Heart right ventricle (tissue), 16 donors: Measurements from ENCODE around the gene CYRIA. TPM values are rescaled to one million over a fixed set of nuclear protein-coding genes. Genes with fewer than 3 reads are reported as not detected.

Experiments
- ATAC-seq, 8 donors: fragments of 200-7000 bp; cut with Tn5 transposase; one replicate each; pipeline ENCODE4 v1.9.1; 2020; ENCODE audit warnings: mild to moderate bottlenecking in 8 of 8, moderate library complexity in 8 of 8, moderate number of reproducible peaks in 1 of 8
- DNase-seq, 2 donors: peaks; one replicate each; pipeline ENCODE4 v3.0.0-alpha.2; 2020
- H3K27ac ChIP-seq, 10 donors: fragments of 200-600 bp; sonication (generic) in 2 of 10; one replicate each; pipeline versions ENCODE4 v1.5.0 to v1.8.0; 2020 to 2022; ENCODE audit warnings: mild to moderate bottlenecking in 3 of 10
- H3K27me3 ChIP-seq, 7 donors: fragments of 200-600 bp; one replicate each; pipeline ENCODE4 v1.8.0; 2021 to 2022; ENCODE audit warnings: mild to moderate bottlenecking in 2 of 7
- H3K36me3 ChIP-seq, 9 donors: fragments of 200-600 bp; sonication (generic) in 1 of 9; one replicate each; pipeline versions ENCODE4 v1.5.0 to v1.8.0; 2020 to 2022; ENCODE audit warnings: mild to moderate bottlenecking in 2 of 9
- H3K4me1 ChIP-seq, 9 donors: fragments of 200-600 bp; sonication (generic) in 1 of 9; one replicate each; pipeline versions ENCODE4 v1.5.0 to v1.8.0; 2020 to 2022; ENCODE audit warnings: mild to moderate bottlenecking in 4 of 9
- H3K4me3 ChIP-seq, 10 donors: fragments of 200-600 bp; sonication (generic) in 2 of 10; one replicate each; pipeline versions ENCODE4 v1.5.0 to v1.8.0; 2020 to 2022; ENCODE audit warnings: mild to moderate bottlenecking in 7 of 10, moderate library complexity in 2 of 10
- H3K9me3 ChIP-seq, 11 donors: fragments of 200-600 bp in 10 of 11; sonication (generic) in 2 of 11; one replicate each; pipeline versions ENCODE4 v1.5.0 to v1.8.0; 2013 to 2022; ENCODE audit warnings: mild to moderate bottlenecking in 2 of 11, control low read depth in 1 of 11, moderate library complexity in 1 of 11
- CTCF ChIP-seq, 9 donors: fragments of 200-600 bp; sonication (generic) in 2 of 9; IDR thresholded peaks; one replicate each; pipeline versions ENCODE4 v1.5.0 to v1.8.0; 2021 to 2022; ENCODE audit warnings: antibody characterized with exemption in 9 of 9, mild to moderate bottlenecking in 5 of 9, moderate library complexity in 1 of 9
- WGBS, 2 donors: extraction: QIAGEN DNeasy Blood & Tissue Kit; methylation state at CpG; one replicate each; pipeline ENCODE4 v1.1.7; 2013; ENCODE audit warnings: inconsistent platforms in 1 of 2; 5-methylcytosine and 5-hydroxymethylcytosine counted together
- intact Hi-C, 10 donors: fragments of 100-400 bp; cut with DNase I; formaldehyde crosslinking; loops; one replicate each; pipeline versions ENCODE4 v1.11.1 to v1.14.2; 2022
- polyA plus RNA-seq, 2 donors: library from polyadenylated mRNA; stranded (reverse); fragments of 200-250 nt; gene quantifications; one replicate each; pipeline ENCODE4 v1.2.3, GENCODE V29; 2013
- total RNA-seq, 10 donors: library from RNA; stranded (reverse); fragmentation: NEBNext Ultra II Directional in 3 of 10; extraction: Animal tissue kit (Norgen Biotek cat#: 25700) in 3 of 10; gene quantifications; one replicate each; pipeline versions ENCODE4 v1.2.1 to v1.2.4, GENCODE V29; 2021 to 2023
- donor health status: Arrhythmogenic right ventricular cardiomyopathy.
- donor health status: ischemic (EF 13 %, LVEDD 7.1; RV severe dilation, severe dysfunction).
- donor health status: healthy with polysubstance abuse.
- donor health status: DM: no; HTN: yes; CAD: no.
- donor health status: DM: no; HTN: no; CAD: no.
- donor health status: ischemic (EF 25% LVEDD 6.9; RV normal size, moderate dysfunction).
- donor health status: ischemic (EF 25% LVEDD 5.7; RV mildly dilated, moderate dysfunction).
- donor health status: healthy.
- donor health status: DM: yes; HTN: yes; CAD: no.
- donor health status: Ischemic cardiomyopathy.
- donor health status: ischemic (EF 35%, LVEDD 5.7; RV mildly dilated, moderate dysfunction).
- donor health status: nonischemic (EF 11% LVEDD 7.7; RV severe dilation, severe dysfunction).
- donor health status: DM: yes; HTN: yes; CAD: no.
- donor health status: PGD.
- donor health status: ischemic (EF 29% LVEDD 5.4; RV normal size, mild dysfunction).
- donor health status: nonischemic (EF 23%, LVEDD 6.1; RV moderate dilation, normal function).

The CYRIA gene
- total and polyA plus RNA-seq, 12 donors = 1.2 to 10.6 (median 3.1) TPM

- peak in 2 of 8 donors; percentile 39 to 40 for ATAC-seq
- intact Hi-C loops = no loop called here
- peak in 1 of 9 donors; percentile 7 for TF ChIP-seq CTCF (IDR thresholded peaks at IDR 0.05)
- no peaks in the 10 kb centered on the region for H3K27me3 ChIP-seq
- 57 to 64% methylated on average over 15 of the region's 15 CpGs for WGBS, 2 donors
- no peak for DNase-seq
- no peak overlapping the region for H3K4me3 ChIP-seq
- peak overlapping the region in 1 of 10 donors; percentile 36 for H3K27ac ChIP-seq
- peaks cover 0 to 26% (median 0%) of the 10 kb centered on the region in 9 donors for H3K36me3 ChIP-seq
- no peaks in the 10 kb centered on the region for H3K9me3 ChIP-seq
- peaks cover 3 to 61% (median 21%) of the 10 kb centered on the region in 9 donors for H3K4me1 ChIP-seq
Observed at GRCh38 chr2:16635791-16636699, 29.6 kb downstream of the CYRIA start.

GRCh38 chr2:16633621-16634430 lies 31.8 kb downstream of the CYRIA start:
- TF ChIP-seq CTCF (IDR thresholded peaks at IDR 0.05) = no peak
- H3K27me3 ChIP-seq = no peaks in the 10 kb centered on the region
- intact Hi-C loops = no loop called here
- H3K4me1 ChIP-seq = peaks cover 0 to 62% (median 19%) of the 10 kb centered on the region in 9 donors
- ATAC-seq = peak in 1 of 8 donors; percentile 46
- WGBS, 2 donors = 68% methylated on average over 7 of the region's 7 CpGs
- peaks cover 0 to 16% (median 0%) of the 10 kb centered on the region in 9 donors for H3K36me3 ChIP-seq
- DNase-seq = no peak
- peak overlapping the region in 1 of 10 donors; percentile 1 for H3K27ac ChIP-seq
- no peaks in the 10 kb centered on the region for H3K9me3 ChIP-seq
- H3K4me3 ChIP-seq = no peak overlapping the region

GRCh38 chr2:16632598-16632997 lies 33.0 kb downstream of the CYRIA start:
- Histone ChIP-seq H3K27ac (no peak overlapping the region), H3K27me3 (no peaks in the 10 kb centered on the region), H3K4me1 (peaks cover 0 to 70% (median 20%) of the 10 kb centered on the region in 9 donors), H3K36me3 (peaks cover 0 to 6% (median 0%) of the 10 kb centered on the region in 9 donors), H3K9me3 (no peaks in the 10 kb centered on the region), H3K4me3 (no peak overlapping the region)
- whole genome bisulfite sequencing, 2 donors = 82 to 84% methylated on average over 7 of the region's 7 CpGs
- ATAC-seq (no peak), DNase-seq (no peak)
- no peak for TF ChIP-seq CTCF (IDR thresholded peaks at IDR 0.05)
- intact Hi-C loops = no loop called here

- intact Hi-C loops = no loop called here
- 85 to 87% methylated on average over 3 of the region's 3 CpGs for WGBS, 2 donors
- ATAC-seq (no peak), DNase-seq (no peak)
- H3K9me3 ChIP-seq = no peaks in the 10 kb centered on the region
- no peaks in the 10 kb centered on the region for H3K36me3 ChIP-seq
- TF ChIP-seq CTCF (IDR thresholded peaks at IDR 0.05) = peak in 1 of 9 donors; percentile 32
- no peak overlapping the region for H3K4me3 ChIP-seq
- peak overlapping the region in 1 of 10 donors; percentile 54 for H3K27ac ChIP-seq
- H3K27me3 ChIP-seq = no peaks in the 10 kb centered on the region
- H3K4me1 ChIP-seq = peaks cover 0 to 75% (median 41%) of the 10 kb centered on the region in 9 donors
Observed at GRCh38 chr2:16630463-16630862, 35.2 kb downstream of the CYRIA start.
